SU-DHL-6 (cell line): ENCODE results near the gene SEPHS1.

ENCODE experiments used
- H2AFZ ChIP-seq: fragments of 200-600 bp; sonication (generic); 2 replicates; pipeline ENCODE4 v1.6.1; 2014; ENCODE audit warnings: low read depth, mild to moderate bottlenecking, moderate library complexity, mixed read lengths, antibody characterized with exemption, low read length; ENCODE audit not compliant: severe bottlenecking
- H3F3A ChIP-seq: fragments of 200-600 bp; shearing (Covaris generic); 2 replicates; pipeline ENCODE4 v1.6.0; 2016; ENCODE audit warnings: antibody characterized with exemption, mild to moderate bottlenecking; ENCODE audit not compliant: insufficient read depth
- H3K27ac ChIP-seq: fragments of 200-600 bp; sonication (generic); 2 replicates; pipeline ENCODE4 v1.5.1; 2016; ENCODE audit warnings: low read depth, mild to moderate bottlenecking, low read length, moderate library complexity, mixed read lengths
- H3K27me3 ChIP-seq: fragments of 200-600 bp; sonication (generic), shearing (Covaris generic); 2 replicates; pipeline ENCODE4 v1.6.0; 2014; ENCODE audit warnings: mild to moderate bottlenecking, low read length
- H3K36me3 ChIP-seq: fragments of 200-600 bp; sonication (generic); 2 replicates; pipeline ENCODE4 v1.6.1; 2014; ENCODE audit warnings: mild to moderate bottlenecking, low read length, mixed read lengths
- H3K4me2 ChIP-seq: fragments of 300-600, 200-600 bp; shearing (Covaris generic), sonication (generic); 2 replicates; pipeline ENCODE4 v1.6.0; 2014; ENCODE audit warnings: low read length, low read depth, mild to moderate bottlenecking; ENCODE audit not compliant: poor library complexity, severe bottlenecking
- H3K4me3 ChIP-seq: fragments of 200-600 bp; sonication (generic); 2 replicates; pipeline ENCODE4 v1.5.1; 2014; ENCODE audit warnings: antibody characterized with exemption, low read length, mild to moderate bottlenecking, mixed read lengths; ENCODE audit not compliant: insufficient read depth, poor library complexity, severe bottlenecking
- H3K79me2 ChIP-seq: fragments of 200-600 bp; sonication (generic); 2 replicates; pipeline ENCODE4 v1.6.1; 2014; ENCODE audit warnings: mild to moderate bottlenecking, low read length, moderate library complexity; ENCODE audit not compliant: insufficient read depth
- H3K9ac ChIP-seq: fragments of 200-600 bp; sonication (generic); 2 replicates; pipeline ENCODE4 v1.7.0; 2014; ENCODE audit warnings: mild to moderate bottlenecking, low read length
- H3K9me2 ChIP-seq: fragments of 200-600 bp; sonication (generic); replicated peaks from 2 replicates; pipeline ENCODE4 v1.6.1; 2014; ENCODE audit warnings: low read length; ENCODE audit not compliant: insufficient read depth
- H3K9me3 ChIP-seq: fragments of 200-600 bp; sonication (generic); 2 replicates; pipeline ENCODE4 v1.6.1; 2014; ENCODE audit warnings: low read length, mixed read lengths; ENCODE audit not compliant: insufficient read depth
- H4K20me1 ChIP-seq: fragments of 200-600 bp; sonication (generic); 2 replicates; pipeline ENCODE4 v1.6.1; 2014; ENCODE audit warnings: low read depth, mild to moderate bottlenecking, antibody characterized with exemption, low read length, moderate library complexity, mixed read lengths
- EZH2phosphoT487 ChIP-seq: fragments of 200-600 bp; sonication (generic), shearing (Covaris generic); conservative IDR thresholded peaks from 2 replicates; pipeline ENCODE4 v1.6.1; 2018; ENCODE audit warnings: mild to moderate bottlenecking, antibody characterized with exemption, low read length, moderate library complexity, mixed read lengths
- TF ChIP-seq, protein P1 (sequence below): fragments of 200-600 bp; sonication (generic); IDR thresholded peaks from one replicate; pipeline ENCODE4 v1.5.1; 2017; ENCODE audit warnings: antibody characterized with exemption, mild to moderate bottlenecking, low read length, moderate library complexity; ENCODE audit not compliant: insufficient read depth, poor library complexity, severe bottlenecking

SEPHS1 gene

DNA sequence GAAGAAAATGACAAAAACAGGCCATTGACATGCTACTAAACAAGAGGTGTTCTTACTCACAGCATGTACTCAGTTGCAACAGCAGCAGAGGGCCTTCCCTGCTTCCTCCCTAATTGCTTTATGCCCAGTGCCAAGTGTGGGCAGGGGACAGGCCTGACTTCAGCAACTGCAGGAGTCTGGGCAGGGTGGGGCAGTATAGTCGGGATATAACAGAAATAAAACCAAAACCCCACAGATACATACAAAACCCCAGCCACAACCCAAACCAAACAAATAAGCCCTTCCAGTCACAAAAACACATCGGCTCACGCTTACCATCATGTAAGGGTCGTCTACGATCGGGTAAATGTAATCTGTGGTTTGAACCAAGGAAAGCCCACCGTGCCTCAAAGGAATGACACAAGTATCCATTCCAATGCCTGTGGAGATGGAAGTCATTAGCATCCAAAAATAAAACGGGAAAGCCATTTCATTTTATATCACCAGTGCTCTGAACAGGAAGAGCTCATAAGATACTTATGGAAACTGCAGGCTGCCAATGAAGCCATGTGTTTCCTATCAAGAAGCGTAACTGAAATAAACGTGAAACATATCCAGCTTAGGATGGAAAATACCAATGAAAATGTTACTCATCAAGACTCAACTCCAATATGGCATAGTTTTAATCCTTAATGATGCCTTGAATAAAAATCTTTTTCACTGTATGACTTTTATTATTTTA is 9.5 kb downstream of the SEPHS1 start:
- Histone ChIP-seq H3K27me3 (no peaks in the 10 kb centered on the region), H4K20me1 (no peaks in the 10 kb centered on the region), H3K9me2 (no peaks in the 10 kb centered on the region), H3K79me2 (peaks cover 52% of the 10 kb centered on the region), H3K4me2 (no peak overlapping the region), H3K9ac (no peak overlapping the region), H2AFZ (no peak overlapping the region), H3K4me3 (no peak overlapping the region), H3K9me3 (no peaks in the 10 kb centered on the region), H3K27ac (no peak overlapping the region), H3F3A (peaks cover 18% of the 10 kb centered on the region), H3K36me3 (peaks cover 9% of the 10 kb centered on the region)
- no peak for TF ChIP-seq EZH2phosphoT487
- TF ChIP-seq, protein P1, sequence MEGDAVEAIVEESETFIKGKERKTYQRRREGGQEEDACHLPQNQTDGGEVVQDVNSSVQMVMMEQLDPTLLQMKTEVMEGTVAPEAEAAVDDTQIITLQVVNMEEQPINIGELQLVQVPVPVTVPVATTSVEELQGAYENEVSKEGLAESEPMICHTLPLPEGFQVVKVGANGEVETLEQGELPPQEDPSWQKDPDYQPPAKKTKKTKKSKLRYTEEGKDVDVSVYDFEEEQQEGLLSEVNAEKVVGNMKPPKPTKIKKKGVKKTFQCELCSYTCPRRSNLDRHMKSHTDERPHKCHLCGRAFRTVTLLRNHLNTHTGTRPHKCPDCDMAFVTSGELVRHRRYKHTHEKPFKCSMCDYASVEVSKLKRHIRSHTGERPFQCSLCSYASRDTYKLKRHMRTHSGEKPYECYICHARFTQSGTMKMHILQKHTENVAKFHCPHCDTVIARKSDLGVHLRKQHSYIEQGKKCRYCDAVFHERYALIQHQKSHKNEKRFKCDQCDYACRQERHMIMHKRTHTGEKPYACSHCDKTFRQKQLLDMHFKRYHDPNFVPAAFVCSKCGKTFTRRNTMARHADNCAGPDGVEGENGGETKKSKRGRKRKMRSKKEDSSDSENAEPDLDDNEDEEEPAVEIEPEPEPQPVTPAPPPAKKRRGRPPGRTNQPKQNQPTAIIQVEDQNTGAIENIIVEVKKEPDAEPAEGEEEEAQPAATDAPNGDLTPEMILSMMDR, result no peak

DNA sequence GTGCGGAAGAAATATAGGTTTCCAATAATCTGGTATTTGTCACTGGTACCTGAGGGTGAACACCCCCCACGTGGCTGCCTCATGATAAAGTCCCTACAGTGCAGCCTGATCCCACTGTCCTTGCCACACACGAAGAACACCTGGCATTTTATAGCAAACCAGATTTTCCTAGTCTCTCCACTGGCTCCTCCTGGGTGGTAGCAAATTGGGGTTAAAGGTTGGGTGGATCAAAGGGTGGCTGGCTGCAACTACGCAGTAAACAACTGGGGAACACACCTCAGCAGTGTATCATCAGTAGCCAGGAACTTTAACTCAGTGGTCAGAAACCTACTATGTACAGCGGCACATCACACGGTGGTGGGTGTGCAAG is 10.3 kb downstream of the SEPHS1 start:
- Histone ChIP-seq H3K27ac (no peak overlapping the region), H4K20me1 (no peaks in the 10 kb centered on the region), H3K79me2 (peaks cover 46% of the 10 kb centered on the region)

DNA sequence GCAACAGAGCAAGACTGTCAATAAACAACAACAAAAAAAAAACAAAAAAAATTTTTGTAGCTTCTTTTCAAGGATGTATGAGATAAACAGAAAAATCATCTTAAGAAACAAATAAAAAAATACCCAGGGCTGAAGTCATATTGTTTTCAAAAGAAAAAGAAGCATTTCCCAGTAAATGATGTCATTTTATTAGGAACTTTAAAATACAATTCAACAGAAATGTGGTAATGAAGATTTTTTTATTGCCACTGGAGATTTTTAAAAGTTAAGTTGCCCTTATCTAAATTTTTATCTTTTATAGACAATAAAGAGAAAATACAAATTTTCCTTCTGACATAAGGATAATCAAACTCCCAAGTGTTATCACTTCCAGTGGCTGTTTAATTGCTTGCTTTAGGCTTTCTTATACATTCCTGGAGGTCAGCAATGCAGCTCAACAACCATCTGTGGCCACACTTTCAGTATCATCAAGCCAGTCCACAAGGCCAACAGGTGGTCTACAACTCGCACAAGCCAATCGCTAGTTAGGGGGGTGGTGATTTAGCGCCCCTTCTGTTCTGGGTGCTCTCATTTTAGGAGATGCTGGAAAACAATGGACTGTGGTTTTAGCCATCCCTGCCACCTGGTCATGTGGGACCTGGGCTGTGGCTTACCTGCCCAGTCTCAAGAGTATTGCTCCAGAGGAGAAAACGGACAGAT is 10.8 kb downstream of the SEPHS1 start:
- no peak overlapping the region for H3K27ac ChIP-seq
- H3K79me2 ChIP-seq, result peaks cover 40% of the 10 kb centered on the region
- H3K4me2 ChIP-seq, result no peak overlapping the region
- TF ChIP-seq, protein P1, result no peak
- no peak for TF ChIP-seq EZH2phosphoT487
- H3K9ac ChIP-seq, result no peak overlapping the region
- H3F3A ChIP-seq, result peaks cover 18% of the 10 kb centered on the region
- no peaks in the 10 kb centered on the region for H3K27me3 ChIP-seq
- H3K4me3 ChIP-seq, result no peak overlapping the region
- H3K9me2 ChIP-seq, result no peaks in the 10 kb centered on the region
- no peaks in the 10 kb centered on the region for H4K20me1 ChIP-seq
- H2AFZ ChIP-seq, result no peak overlapping the region
- H3K9me3 ChIP-seq, result no peaks in the 10 kb centered on the region
- peaks cover 10% of the 10 kb centered on the region for H3K36me3 ChIP-seq

More for the DNA sequence above, 10.3 kb downstream of the SEPHS1 start:
- no peak overlapping the region for H3K9ac ChIP-seq
- H3K36me3 ChIP-seq, result peaks cover 9% of the 10 kb centered on the region
- H3K27me3 ChIP-seq, result no peaks in the 10 kb centered on the region
- no peak overlapping the region for H3K4me2 ChIP-seq
- TF ChIP-seq EZH2phosphoT487, result no peak
- TF ChIP-seq, protein P1, result no peak
- H3K9me2 ChIP-seq, result no peaks in the 10 kb centered on the region
- H2AFZ ChIP-seq, result no peak overlapping the region
- H3F3A ChIP-seq, result peaks cover 18% of the 10 kb centered on the region
- H3K9me3 ChIP-seq, result no peaks in the 10 kb centered on the region
- no peak overlapping the region for H3K4me3 ChIP-seq
